Neuronal stem cell (in vitro differentiated cells): ENCODE measurements around the gene LOXHD1.

Experiments
- DNase-seq: peaks from one replicate; pipeline ENCODE4 v3.0.0-alpha.2; 2013; ENCODE audit warnings: low spot score
- H2AFZ ChIP-seq: one replicate; pipeline ENCODE4 v1.6.1; 2013; ENCODE audit warnings: mild to moderate bottlenecking, low read length, inconsistent platforms
- H2AK5ac ChIP-seq: 2 replicates; pipeline ENCODE4 v1.6.1; 2013; ENCODE audit warnings: low read depth, mild to moderate bottlenecking, inconsistent platforms, low read length, moderate library complexity, mixed read lengths
- H2BK120ac ChIP-seq: 2 replicates; pipeline ENCODE4 v1.6.1; 2013; ENCODE audit warnings: low read depth, mild to moderate bottlenecking, inconsistent platforms, low read length, moderate library complexity, mixed read lengths
- H2BK12ac ChIP-seq: one replicate; pipeline ENCODE4 v1.6.1; 2013; ENCODE audit warnings: low read length, inconsistent platforms
- H2BK15ac ChIP-seq: 2 replicates; pipeline ENCODE4 v1.6.1; 2013; ENCODE audit warnings: mild to moderate bottlenecking, low read length, inconsistent platforms, mixed read lengths
- H2BK5ac ChIP-seq: one replicate; pipeline ENCODE4 v1.6.1; 2013; ENCODE audit warnings: inconsistent platforms, mild to moderate bottlenecking, low read length, moderate library complexity
- H3K14ac ChIP-seq: one replicate; pipeline ENCODE4 v1.6.1; 2013; ENCODE audit warnings: low read length, inconsistent platforms
- H3K18ac ChIP-seq: 2 replicates; pipeline ENCODE4 v1.6.1; 2013; ENCODE audit warnings: low read length, inconsistent platforms
- H3K23ac ChIP-seq: 2 replicates; pipeline ENCODE4 v1.6.1; 2013; ENCODE audit warnings: low read depth, mild to moderate bottlenecking, mixed read lengths, low read length, inconsistent platforms; ENCODE audit not compliant: poor library complexity
- H3K27ac ChIP-seq: replicated peaks from 3 replicates; pipeline ENCODE4 v1.5.1; 2013; ENCODE audit warnings: low read length, inconsistent platforms
- H3K27me3 ChIP-seq, 3 experiments: 2 replicates each; pipeline ENCODE4 v1.6.1; 2013; ENCODE audit warnings: low read length in 3 of 3, mild to moderate bottlenecking in 2 of 3, inconsistent platforms in 1 of 3, low read depth in 1 of 3, mixed read lengths in 1 of 3, moderate library complexity in 1 of 3; ENCODE audit not compliant: control insufficient read depth in 3 of 3, insufficient read depth in 3 of 3
- H3K36me3 ChIP-seq, 2 donors: replicated peaks in 1 of 2; 2 replicates each; pipeline ENCODE4 v1.6.1; 2013; ENCODE audit warnings: low read length in 2 of 2; ENCODE audit not compliant: control insufficient read depth in 2 of 2, insufficient read depth in 2 of 2
- H3K4ac ChIP-seq: 2 replicates; pipeline ENCODE4 v1.6.1; 2013; ENCODE audit warnings: inconsistent platforms, mild to moderate bottlenecking, low read length, moderate library complexity
- H3K4me1 ChIP-seq, 2 donors: 1 replicate in 1 of 2; 2 replicates in 1 of 2; pipeline ENCODE4 v1.6.1; 2013; ENCODE audit warnings: low read length in 2 of 2, low read depth in 1 of 2; ENCODE audit not compliant: control insufficient read depth in 2 of 2, insufficient read depth in 1 of 2
- H3K4me2 ChIP-seq: one replicate; pipeline ENCODE4 v1.6.1; 2013; ENCODE audit warnings: mild to moderate bottlenecking, low read length, inconsistent platforms; ENCODE audit not compliant: insufficient read depth, poor library complexity, severe bottlenecking
- H3K4me3 ChIP-seq, 2 donors: 2 replicates each; pipeline ENCODE4 v1.5.1; 2013; ENCODE audit warnings: low read length in 2 of 2, mild to moderate bottlenecking in 2 of 2, inconsistent platforms in 1 of 2, moderate library complexity in 1 of 2
- H3K79me1 ChIP-seq: one replicate; pipeline ENCODE4 v1.6.1; 2013; ENCODE audit warnings: low read depth, mild to moderate bottlenecking, inconsistent platforms, low read length, moderate library complexity
- H3K9ac ChIP-seq: one replicate; pipeline ENCODE4 v1.6.1; 2013; ENCODE audit warnings: mild to moderate bottlenecking, low read depth, low read length, inconsistent platforms; ENCODE audit not compliant: poor library complexity
- H3K9me3 ChIP-seq, 2 donors: replicated peaks in 1 of 2; 2 replicates each; pipeline versions ENCODE3 to v1.6.1; 2013; ENCODE audit warnings: low read length in 2 of 2, mild to moderate bottlenecking in 2 of 2, inconsistent platforms in 1 of 2, low read depth in 1 of 2, mixed read lengths in 1 of 2, moderate library complexity in 1 of 2; ENCODE audit not compliant: control insufficient read depth in 2 of 2, insufficient read depth in 1 of 2
- H4K8ac ChIP-seq: one replicate; pipeline ENCODE4 v1.6.1; 2013; ENCODE audit warnings: low read depth, mild to moderate bottlenecking, inconsistent platforms, low read length, moderate library complexity
- H4K91ac ChIP-seq: one replicate; pipeline ENCODE4 v1.6.1; 2013; ENCODE audit warnings: low read length, low read depth, mild to moderate bottlenecking, inconsistent platforms; ENCODE audit not compliant: poor library complexity
- WGBS, 2 donors: extraction: QIAGEN DNeasy Blood & Tissue Kit; methylation state at CpG; one replicate each; pipeline ENCODE4 v1.1.7; 2013; ENCODE audit warnings: missing lambda C conversion rate in 2 of 2, mixed read lengths in 1 of 2; ENCODE audit not compliant: insufficient read length in 2 of 2, insufficient replicate concordance in 1 of 2; ENCODE audit errors: extremely low coverage in 2 of 2; 5-methylcytosine and 5-hydroxymethylcytosine counted together

The LOXHD1 gene

GRCh38 chr18:46559946-46560670 lies 96.9 kb downstream of the LOXHD1 start:
- DNase-seq = no peak
- Histone ChIP-seq H3K23ac (no peak overlapping the region), H2AFZ (no peak overlapping the region), H2BK120ac (no peak overlapping the region), H3K9me3 (no peaks in the 10 kb centered on the region), H3K4me3 (no peak overlapping the region), H3K14ac (peak overlapping the region; percentile 39), H4K8ac (no peak overlapping the region), H3K4me1 (peaks cover 0 to 4% of the 10 kb centered on the region in 2 donors), H3K4ac (no peak overlapping the region), H3K27me3 (peaks cover 0 to 24% (median 0%) of the 10 kb centered on the region in 3 experiments), H2BK12ac (no peak overlapping the region), H3K27ac (no peak overlapping the region), H3K4me2 (no peak overlapping the region), H3K9ac (no peak overlapping the region), H2BK15ac (peak overlapping the region; percentile 41), H2AK5ac (peak overlapping the region; percentile 29), H4K91ac (no peak overlapping the region), H2BK5ac (no peak overlapping the region), H3K79me1 (no peaks in the 10 kb centered on the region), H3K18ac (no peak overlapping the region), H3K36me3 (no peaks in the 10 kb centered on the region)
- WGBS, 2 donors = no CpG with 5 or more reads among the region's 37 CpGs

GRCh38 chr18:46559296-46559695 lies 97.7 kb downstream of the LOXHD1 start:
- H2BK120ac ChIP-seq = peak overlapping the region; percentile 21
- H3K9ac ChIP-seq = no peak overlapping the region
- no peak overlapping the region for H3K23ac ChIP-seq
- no peak overlapping the region for H2BK5ac ChIP-seq
- no peaks in the 10 kb centered on the region for H3K36me3 ChIP-seq
- no CpG with 5 or more reads among the region's 9 CpGs for WGBS, 2 donors
- no peak overlapping the region for H3K18ac ChIP-seq
- peaks cover 0 to 4% of the 10 kb centered on the region in 2 donors for H3K4me1 ChIP-seq
- H2BK15ac ChIP-seq = no peak overlapping the region
- no peak overlapping the region for H4K91ac ChIP-seq
- H3K14ac ChIP-seq = no peak overlapping the region
- no peak overlapping the region for H4K8ac ChIP-seq
- no peaks in the 10 kb centered on the region for H3K79me1 ChIP-seq
- no peak overlapping the region for H3K4me3 ChIP-seq
- H3K27ac ChIP-seq = no peak overlapping the region
- H2AK5ac ChIP-seq = peak overlapping the region; percentile 29
- no peak overlapping the region for H3K4ac ChIP-seq
- H3K9me3 ChIP-seq = no peaks in the 10 kb centered on the region
- no peak overlapping the region for H3K4me2 ChIP-seq
- DNase-seq = no peak
- no peak overlapping the region for H2BK12ac ChIP-seq
- peaks cover 0 to 24% (median 0%) of the 10 kb centered on the region in 3 experiments for H3K27me3 ChIP-seq
- H2AFZ ChIP-seq = no peak overlapping the region

GRCh38 chr18:46556590-46557206 lies 100.3 kb downstream of the LOXHD1 start:
- Histone ChIP-seq H4K8ac (no peak overlapping the region), H2BK120ac (no peak overlapping the region), H3K27me3 (peaks cover 0 to 9% (median 0%) of the 10 kb centered on the region in 3 experiments), H2BK12ac (no peak overlapping the region), H3K79me1 (no peaks in the 10 kb centered on the region), H2AK5ac (no peak overlapping the region), H3K9me3 (peaks cover 0 to 1% of the 10 kb centered on the region in 2 donors), H3K23ac (no peak overlapping the region), H3K4me3 (no peak overlapping the region), H3K27ac (no peak overlapping the region), H3K4me1 (no peaks in the 10 kb centered on the region), H3K9ac (peak overlapping the region; percentile 74), H3K4me2 (no peak overlapping the region), H2AFZ (no peak overlapping the region), H4K91ac (no peak overlapping the region), H3K14ac (no peak overlapping the region), H2BK15ac (no peak overlapping the region), H3K18ac (no peak overlapping the region), H3K4ac (no peak overlapping the region), H2BK5ac (no peak overlapping the region), H3K36me3 (no peaks in the 10 kb centered on the region)
- no CpG with 5 or more reads among the region's 10 CpGs for WGBS, 2 donors
- DNase-seq = no peak

- Histone ChIP-seq H2BK120ac (no peak overlapping the region), H2BK12ac (no peak overlapping the region), H3K18ac (peak overlapping the region; percentile 5), H2AK5ac (no peak overlapping the region), H2BK15ac (no peak overlapping the region), H3K36me3 (no peaks in the 10 kb centered on the region), H3K4me2 (no peak overlapping the region), H3K9ac (no peak overlapping the region), H2BK5ac (no peak overlapping the region), H3K27me3 (no peaks in the 10 kb centered on the region), H3K79me1 (no peaks in the 10 kb centered on the region), H4K91ac (no peak overlapping the region), H3K23ac (no peak overlapping the region), H3K4me1 (no peaks in the 10 kb centered on the region), H3K9me3 (peaks cover 0 to 1% of the 10 kb centered on the region in 2 donors), H3K4me3 (peak overlapping the region in 1 of 2 donors; percentile 11), H3K4ac (no peak overlapping the region), H4K8ac (no peak overlapping the region), H2AFZ (no peak overlapping the region), H3K14ac (no peak overlapping the region), H3K27ac (no peak overlapping the region)
- WGBS, 2 donors = no CpG with 5 or more reads among the region's 4 CpGs
- no peak for DNase-seq
Observed at GRCh38 chr18:46555724-46556123, 101.3 kb downstream of the LOXHD1 start.
